GM19193 (cell line): ENCODE results near the gene SNAP47.

ENCODE experiments used
- POLR2A ChIP-seq: IDR thresholded peaks from 4 replicates; pipeline ENCODE4 v1.6.1; 2011; ENCODE audit not compliant: insufficient read depth, insufficient read length; ENCODE audit errors: extremely low read depth

Gene SNAP47

GRCh38 chr1:227734856-227735538 lies at the start of gene SNAP47, which contains the start of gene JMJD4:
SNAP47 (plus strand) TSS chr1:227735435; CDS start chr1:227747737, 12,302 bp downstream.
JMJD4 (minus strand) TSS chr1:227735302; CDS start chr1:227735273, 29 bp downstream.
- peak; percentile 87 for TF ChIP-seq POLR2A

- TF ChIP-seq POLR2A: no peak
Measured at GRCh38 chr1:227685807-227686206, 49.4 kb upstream of the SNAP47 start.

GRCh38 chr1:227697321-227697864 lies 37.8 kb upstream of the SNAP47 start:
- no peak for TF ChIP-seq POLR2A

- TF ChIP-seq POLR2A: no peak
Measured at GRCh38 chr1:227707846-227708245, 27.4 kb upstream of the SNAP47 start.

- no peak for TF ChIP-seq POLR2A
Measured at GRCh38 chr1:227709451-227709850, 25.8 kb upstream of the SNAP47 start.

- TF ChIP-seq POLR2A: no peak
Measured at GRCh38 chr1:227712648-227713047, 22.6 kb upstream of the SNAP47 start.

GRCh38 chr1:227718932-227719331 lies 16.3 kb upstream of the SNAP47 start:
- no peak for TF ChIP-seq POLR2A

- TF ChIP-seq POLR2A: no peak
Measured at GRCh38 chr1:227723474-227723873, 11.8 kb upstream of the SNAP47 start.

- TF ChIP-seq POLR2A: no peak
Measured at GRCh38 chr1:227725046-227725445, 10.2 kb upstream of the SNAP47 start.

GRCh38 chr1:227726318-227726717 lies 8.9 kb upstream of the SNAP47 start:
- no peak for TF ChIP-seq POLR2A

- no peak for TF ChIP-seq POLR2A
Measured at GRCh38 chr1:227726924-227727599, 8.2 kb upstream of the SNAP47 start.

GRCh38 chr1:227728059-227728891 lies 7.0 kb upstream of the SNAP47 start:
- TF ChIP-seq POLR2A: peak; percentile 33

- TF ChIP-seq POLR2A: no peak
Measured at GRCh38 chr1:227728892-227729143, 6.4 kb upstream of the SNAP47 start.

- peak; percentile 27 for TF ChIP-seq POLR2A
Measured at GRCh38 chr1:227729144-227729880, 5.9 kb upstream of the SNAP47 start.
